GM18951 (cell line): ENCODE results near the gene COL19A1.
"Not testable (repeated sequence)": the region's sequence is repeated elsewhere in the genome, so short reads cannot be mapped to it uniquely, and the experiment has no call there.

ENCODE experiments used
- POLR2A ChIP-seq: IDR thresholded peaks from 4 replicates; pipeline ENCODE4 v1.6.1; 2011; ENCODE audit warnings: mild to moderate bottlenecking; ENCODE audit not compliant: insufficient read length, insufficient read depth; ENCODE audit errors: extremely low read depth
- in situ Hi-C: fragments of 300-500 bp; cut with MboI; formaldehyde crosslinking; loops from one replicate; pipeline ENCODE4 v1.12.0; 2022; ENCODE audit warnings: low sequenced_read_pairs, mixed read lengths, inconsistent platforms; ENCODE audit not compliant: unreplicated experiment

COL19A1 gene

GRCh38 chr6:69866351-69866769 lies at the start of gene COL19A1:
Gene COL19A1, plus strand, starts transcription at chr6:69866556. Its CDS starts 13,012 bp downstream, at chr6:69879568.
- in situ Hi-C loops = no loop called here
- peak; percentile 91 for TF ChIP-seq POLR2A

GRCh38 chr6:69816569-69816968 lies 49.8 kb upstream of the COL19A1 start:
- TF ChIP-seq POLR2A = no peak
- in situ Hi-C loops = no loop called here

DNA sequence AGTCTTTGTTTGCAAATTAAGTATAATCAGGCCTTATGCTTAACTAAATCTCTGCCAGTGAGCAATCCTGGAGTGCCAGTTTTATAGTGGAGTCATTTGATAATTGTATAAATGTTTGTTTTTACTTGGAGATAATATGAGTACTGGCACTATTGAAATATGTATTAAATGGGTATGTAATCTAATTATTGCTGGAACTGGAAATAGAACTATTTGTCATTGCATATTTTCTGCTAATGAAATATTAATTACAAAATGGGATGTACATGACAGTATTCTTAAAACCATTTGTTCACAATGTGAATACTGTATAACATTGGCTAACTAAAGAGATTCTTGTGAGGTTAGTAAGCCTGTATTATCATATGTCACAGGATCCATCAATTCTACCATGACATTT lies 49.0 kb upstream of the COL19A1 start:
- in situ Hi-C loops = no loop called here
- no peak for TF ChIP-seq POLR2A

GRCh38 chr6:69818223-69818930 lies 48.0 kb upstream of the COL19A1 start:
- TF ChIP-seq POLR2A = no peak
- in situ Hi-C loops = no loop called here

GRCh38 chr6:69819138-69819537 lies 47.2 kb upstream of the COL19A1 start:
- TF ChIP-seq POLR2A = no peak
- in situ Hi-C loops = no loop called here

DNA sequence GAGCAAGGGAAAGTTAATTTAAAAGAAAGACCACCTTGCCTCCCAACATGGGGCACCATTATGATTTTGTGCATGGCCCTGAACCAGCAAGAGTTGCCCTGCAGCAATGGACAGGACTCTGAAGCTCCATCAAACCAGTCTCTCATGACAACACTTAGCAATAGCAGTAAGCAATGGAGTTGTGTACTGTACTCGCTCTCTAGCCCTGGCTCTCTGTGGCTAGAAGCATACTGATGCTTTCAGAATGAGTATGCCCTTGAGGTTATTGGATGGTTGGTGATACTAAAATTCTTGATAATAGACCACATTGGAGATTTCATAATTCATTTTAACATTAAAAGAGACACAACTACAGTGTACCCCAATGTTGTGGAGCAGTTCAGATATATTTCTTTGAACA lies 46.3 kb upstream of the COL19A1 start:
- no peak for TF ChIP-seq POLR2A
- in situ Hi-C loops = no loop called here

- TF ChIP-seq POLR2A = no peak
Measured at GRCh38 chr6:69820438-69820837, 45.9 kb upstream of the COL19A1 start.

GRCh38 chr6:69824355-69824754 lies 42.0 kb upstream of the COL19A1 start:
- in situ Hi-C loops = not testable (repeated sequence)

More at GRCh38 chr6:69820438-69820837, 45.9 kb upstream of the COL19A1 start:
- in situ Hi-C loops = no loop called here

GRCh38 chr6:69825904-69826303 lies 40.5 kb upstream of the COL19A1 start:
- TF ChIP-seq POLR2A = no peak
- in situ Hi-C loops = loop anchor here (25.0 kb wide), 1 partner anchor 286 kb away; no protein-coding TSS in a partner anchor

GRCh38 chr6:69827276-69827893 lies 39.0 kb upstream of the COL19A1 start:
- in situ Hi-C loops = loop anchor here (25.0 kb wide), 1 partner anchor 285 kb away; no protein-coding TSS in a partner anchor
- TF ChIP-seq POLR2A = no peak

DNA sequence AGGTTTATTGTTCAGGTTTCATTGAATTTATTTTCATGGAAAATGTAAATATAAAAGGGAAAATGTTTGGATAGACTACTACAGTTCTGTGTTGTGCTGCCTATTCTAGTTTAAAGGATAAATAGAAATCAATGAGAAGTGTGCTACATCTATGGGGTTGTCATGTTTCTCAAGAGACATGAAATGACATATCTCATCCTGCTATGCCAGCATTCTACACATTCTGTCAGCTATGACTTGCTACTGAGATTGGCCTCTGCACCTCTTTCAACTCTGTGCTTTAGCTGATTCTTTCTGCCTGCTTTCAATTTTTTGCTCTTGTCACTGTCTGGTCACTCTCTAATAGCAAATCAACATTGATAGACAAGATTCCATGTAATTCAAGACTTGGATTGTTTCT lies 33.8 kb upstream of the COL19A1 start:
- TF ChIP-seq POLR2A = no peak
- in situ Hi-C loops = loop anchor here (25.0 kb wide), 1 partner anchor 280 kb away; no protein-coding TSS in a partner anchor

DNA sequence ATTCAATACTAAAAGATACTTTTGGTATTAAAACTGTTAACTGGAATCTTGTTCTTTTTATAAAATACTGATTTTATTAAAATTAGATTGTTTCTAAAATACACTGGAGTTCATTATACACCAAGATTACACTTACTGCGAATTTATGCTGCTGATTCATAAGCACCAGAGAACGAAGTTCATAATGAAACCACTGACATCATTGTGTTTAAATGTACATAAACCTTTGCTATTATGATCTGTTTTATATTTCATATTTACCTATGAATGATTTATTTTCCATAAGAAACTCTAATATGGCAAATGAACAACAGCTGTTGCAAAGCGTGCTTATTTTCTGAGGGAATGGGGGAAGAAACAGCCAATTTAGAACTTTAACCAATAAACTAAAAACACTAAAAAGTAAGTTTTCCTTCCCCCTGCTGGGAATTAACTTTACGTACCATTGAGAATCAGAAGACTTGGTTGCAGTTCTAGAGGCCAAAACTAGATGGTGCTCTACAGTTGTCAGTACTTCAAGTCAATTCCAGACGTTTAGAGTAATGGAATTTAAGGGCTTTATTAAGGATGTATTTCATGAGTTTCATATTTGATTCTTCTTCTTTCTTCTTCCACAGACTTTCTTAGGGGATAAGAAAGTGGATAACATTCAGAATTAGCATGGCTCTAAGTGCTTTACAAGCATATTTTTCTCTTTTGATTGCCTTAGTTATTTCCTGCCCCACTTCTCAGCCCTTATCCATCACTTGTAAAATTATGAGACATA lies 30.8 kb upstream of the COL19A1 start:
- in situ Hi-C loops = loop anchor here (25.0 kb wide), 1 partner anchor 277 kb away; no protein-coding TSS in a partner anchor
- TF ChIP-seq POLR2A = no peak

GRCh38 chr6:69841862-69842261 lies 24.5 kb upstream of the COL19A1 start:
- no peak for TF ChIP-seq POLR2A
- in situ Hi-C loops = loop anchor here (25.0 kb wide), 1 partner anchor 270 kb away; no protein-coding TSS in a partner anchor

DNA sequence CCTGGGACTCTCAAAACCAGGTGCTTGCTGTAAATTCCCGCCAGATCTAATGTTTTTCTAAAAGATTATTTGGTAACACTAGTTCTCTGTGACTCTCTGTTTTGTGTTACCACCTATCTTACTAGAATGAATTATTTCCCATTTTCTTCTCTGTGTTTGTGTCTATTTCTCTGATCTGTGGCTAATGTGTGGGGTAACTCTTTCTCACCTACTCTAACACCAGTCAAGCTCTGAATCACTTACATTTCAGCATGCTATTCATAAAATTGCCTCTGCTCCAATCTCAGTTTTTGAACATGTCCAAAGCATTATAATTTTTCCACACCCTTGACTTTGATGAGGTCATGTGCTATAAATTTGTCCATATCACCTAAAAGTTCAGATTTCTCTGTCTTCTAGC lies 23.2 kb upstream of the COL19A1 start:
- in situ Hi-C loops = loop anchor here (25.0 kb wide), 1 partner anchor 269 kb away; no protein-coding TSS in a partner anchor
- no peak for TF ChIP-seq POLR2A

- in situ Hi-C loops = loop anchor here (25.0 kb wide), 1 partner anchor 266 kb away; no protein-coding TSS in a partner anchor
Measured at GRCh38 chr6:69846312-69846711, 20.0 kb upstream of the COL19A1 start.

More at GRCh38 chr6:69846312-69846711, 20.0 kb upstream of the COL19A1 start:
- TF ChIP-seq POLR2A = no peak
